HEK293 (cell line): ENCODE data around the gene LDLR.
"Not testable (repeated sequence)": the region's sequence is repeated elsewhere in the genome, so short reads cannot be mapped to it uniquely, and the experiment has no call there.

ENCODE experiments used
- CTCF ChIP-seq: fragments of 450-650 bp; formaldehyde crosslinking; IDR thresholded peaks from 2 replicates; pipeline ENCODE4 v1.5.1; 2016; ENCODE audit warnings: missing biosample characterization, missing genetic modification characterization
- TCF7L2 ChIP-seq: IDR thresholded peaks from 2 replicates; pipeline ENCODE4 v1.6.1; 2011; ENCODE audit warnings: low read depth, mild to moderate bottlenecking, inconsistent platforms, low read length, moderate library complexity, borderline replicate concordance
- ZNF324 ChIP-seq: fragments of 450-650 bp; formaldehyde crosslinking; IDR thresholded peaks from 2 replicates; pipeline ENCODE4 v1.5.1; 2016; ENCODE audit warnings: missing biosample characterization, missing genetic modification characterization
- ZNF354C ChIP-seq: fragments of 450-650 bp; formaldehyde crosslinking; IDR thresholded peaks from 2 replicates; pipeline ENCODE4 v1.5.1; 2016; ENCODE audit warnings: missing biosample characterization, missing genetic modification characterization, low read depth, borderline replicate concordance
- ZNF658 ChIP-seq: fragments of 450-650 bp; formaldehyde crosslinking; IDR thresholded peaks from 2 replicates; pipeline ENCODE4; 2016; ENCODE audit warnings: missing biosample characterization, missing genetic modification characterization
- ZSCAN5A ChIP-seq: fragments of 450-650 bp; formaldehyde crosslinking; IDR thresholded peaks from 2 replicates; pipeline ENCODE4 v1.5.1; 2016; ENCODE audit warnings: missing biosample characterization, missing genetic modification characterization

GRCh38 chr19:11179145-11179465 lies 89.8 kb downstream of the LDLR start:
- TF ChIP-seq ZNF354C (tag by site-specific recombination); CTCF (tag by site-specific recombination); ZNF658 (tag by site-specific recombination); ZSCAN5A (tag by site-specific recombination); ZNF324 (tag by site-specific recombination); TCF7L2: not testable (repeated sequence)
